ENCODE results near the gene VIP.

The VIP gene

DNA sequence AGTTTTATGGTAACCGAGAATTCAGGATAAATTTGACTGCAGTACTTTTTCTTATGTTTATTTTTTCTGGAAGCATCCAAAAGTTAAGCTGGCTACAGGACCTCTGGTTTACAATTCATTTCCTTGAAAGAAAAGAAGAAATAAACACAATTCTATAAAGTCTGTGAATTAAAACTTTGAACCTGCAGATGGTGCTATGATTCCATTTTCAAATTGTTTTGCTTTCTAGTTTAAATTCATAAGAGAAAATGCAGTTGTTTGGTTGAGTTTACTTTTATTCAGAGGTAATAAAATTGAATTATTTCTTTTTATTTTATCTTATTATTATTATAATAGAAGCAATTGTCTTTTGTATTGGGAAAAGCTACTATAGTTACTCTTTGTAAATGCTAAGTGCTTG, 1.8 kb upstream of the VIP start:
- H3K4me3 ChIP-seq (ENCODE audit: low read depth, low read length) = no peak overlapping the region
- no peaks in the 10 kb centered on the region for H3K9me3 ChIP-seq (ENCODE audit: control insufficient read depth, low read length)
- H3K27me3 ChIP-seq (ENCODE audit: control insufficient read depth, insufficient read depth, low read length) = no peaks in the 10 kb centered on the region
- H3K4me1 ChIP-seq = no peaks in the 10 kb centered on the region
- no peak overlapping the region for H3K4me2 ChIP-seq (ENCODE audit: low read length)
- no peak overlapping the region for H3K27ac ChIP-seq
- no peak overlapping the region for H2AFZ ChIP-seq
- TF ChIP-seq, protein P1, sequence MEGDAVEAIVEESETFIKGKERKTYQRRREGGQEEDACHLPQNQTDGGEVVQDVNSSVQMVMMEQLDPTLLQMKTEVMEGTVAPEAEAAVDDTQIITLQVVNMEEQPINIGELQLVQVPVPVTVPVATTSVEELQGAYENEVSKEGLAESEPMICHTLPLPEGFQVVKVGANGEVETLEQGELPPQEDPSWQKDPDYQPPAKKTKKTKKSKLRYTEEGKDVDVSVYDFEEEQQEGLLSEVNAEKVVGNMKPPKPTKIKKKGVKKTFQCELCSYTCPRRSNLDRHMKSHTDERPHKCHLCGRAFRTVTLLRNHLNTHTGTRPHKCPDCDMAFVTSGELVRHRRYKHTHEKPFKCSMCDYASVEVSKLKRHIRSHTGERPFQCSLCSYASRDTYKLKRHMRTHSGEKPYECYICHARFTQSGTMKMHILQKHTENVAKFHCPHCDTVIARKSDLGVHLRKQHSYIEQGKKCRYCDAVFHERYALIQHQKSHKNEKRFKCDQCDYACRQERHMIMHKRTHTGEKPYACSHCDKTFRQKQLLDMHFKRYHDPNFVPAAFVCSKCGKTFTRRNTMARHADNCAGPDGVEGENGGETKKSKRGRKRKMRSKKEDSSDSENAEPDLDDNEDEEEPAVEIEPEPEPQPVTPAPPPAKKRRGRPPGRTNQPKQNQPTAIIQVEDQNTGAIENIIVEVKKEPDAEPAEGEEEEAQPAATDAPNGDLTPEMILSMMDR (IDR thresholded peaks at IDR 0.05) = no peak
- no peaks in the 10 kb centered on the region for H3K79me2 ChIP-seq
- H3K9ac ChIP-seq = no peak overlapping the region
- no peaks in the 10 kb centered on the region for H3K36me3 ChIP-seq (ENCODE audit: control insufficient read depth, insufficient read depth, low read length)

DNA sequence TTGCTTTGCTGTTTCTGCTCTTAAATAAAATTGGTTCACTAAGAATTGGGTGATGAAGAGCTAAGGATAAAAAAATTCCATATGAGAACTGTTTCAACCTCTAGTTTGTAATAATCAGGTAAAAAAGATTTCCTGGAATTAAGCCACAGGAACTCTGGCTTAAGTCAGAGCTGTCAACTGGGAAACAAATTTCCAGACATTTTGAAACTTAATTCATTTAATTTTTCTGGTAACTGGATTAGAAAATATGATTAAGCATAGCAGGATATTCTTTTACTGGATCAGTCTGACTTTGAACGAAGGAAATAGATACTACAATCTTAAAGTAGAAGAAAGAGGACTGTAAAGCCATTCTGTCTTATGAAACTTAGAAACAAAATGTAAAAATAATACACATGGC, 1.3 kb upstream of the VIP start:
- Histone ChIP-seq H3K4me3 (ENCODE audit: low read depth, low read length) (no peak overlapping the region), H3K9ac (no peak overlapping the region), H3K36me3 (ENCODE audit: control insufficient read depth, insufficient read depth, low read length) (no peaks in the 10 kb centered on the region), H3K4me2 (ENCODE audit: low read length) (no peak overlapping the region), H3K27me3 (ENCODE audit: control insufficient read depth, insufficient read depth, low read length) (no peaks in the 10 kb centered on the region), H3K9me3 (ENCODE audit: control insufficient read depth, low read length) (no peaks in the 10 kb centered on the region), H3K79me2 (no peaks in the 10 kb centered on the region), H2AFZ (no peak overlapping the region), H3K27ac (no peak overlapping the region), H3K4me1 (no peaks in the 10 kb centered on the region)
- TF ChIP-seq, protein P1 (IDR thresholded peaks at IDR 0.05) = no peak

DNA sequence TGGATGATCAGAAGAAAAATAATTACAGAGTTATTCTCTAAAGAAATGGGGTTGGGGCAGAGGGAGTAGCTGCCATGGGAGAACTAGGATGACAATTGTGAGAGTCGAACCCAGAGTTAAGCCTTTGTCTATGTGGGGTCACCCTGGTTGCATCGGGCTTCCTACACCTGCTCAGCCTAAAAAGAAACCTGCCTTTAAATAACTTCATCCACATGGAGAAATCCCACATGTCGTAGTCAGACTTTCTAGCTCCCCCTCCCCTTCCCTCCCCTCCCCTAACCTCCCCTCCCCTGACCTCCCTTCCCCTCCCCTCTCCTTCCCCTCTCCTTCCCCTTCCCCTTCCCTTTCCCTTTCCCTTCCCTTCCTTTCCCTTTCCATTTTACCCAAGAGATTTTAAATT, 14.7 kb downstream of the VIP start:
- Histone ChIP-seq H3K4me3 (ENCODE audit: low read depth, low read length) (no peak overlapping the region), H3K4me2 (ENCODE audit: low read length) (no peak overlapping the region), H3K9me3 (ENCODE audit: control insufficient read depth, low read length) (no peaks in the 10 kb centered on the region), H3K79me2 (no peaks in the 10 kb centered on the region), H3K27ac (no peak overlapping the region), H3K4me1 (no peaks in the 10 kb centered on the region), H2AFZ (no peak overlapping the region), H3K36me3 (ENCODE audit: control insufficient read depth, insufficient read depth, low read length) (no peaks in the 10 kb centered on the region), H3K9ac (no peak overlapping the region), H3K27me3 (ENCODE audit: control insufficient read depth, insufficient read depth, low read length) (no peaks in the 10 kb centered on the region)
- TF ChIP-seq, protein P1 (IDR thresholded peaks at IDR 0.05) = no peak

DNA sequence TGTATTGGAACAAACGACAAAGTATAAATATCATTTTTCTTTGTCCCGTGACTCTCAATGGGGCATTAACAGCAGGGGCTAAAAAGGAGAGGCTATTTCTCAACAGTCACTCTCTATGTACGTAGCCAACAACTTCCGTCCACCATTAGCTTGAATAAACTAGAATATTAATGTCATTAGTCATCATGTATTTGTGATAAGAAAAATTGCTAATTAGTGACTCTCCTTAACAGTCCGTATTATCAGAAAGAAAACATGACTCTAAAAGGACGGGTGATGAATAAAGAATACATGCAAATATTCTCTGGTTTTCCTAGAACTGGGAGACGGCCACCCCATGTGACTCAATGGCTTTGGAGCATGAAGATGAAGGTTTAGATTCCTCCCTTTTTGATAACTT, 18.6 kb downstream of the VIP start:
- H3K9ac ChIP-seq = no peak overlapping the region
- H3K27me3 ChIP-seq (ENCODE audit: control insufficient read depth, insufficient read depth, low read length) = no peaks in the 10 kb centered on the region
- H3K36me3 ChIP-seq (ENCODE audit: control insufficient read depth, insufficient read depth, low read length) = no peaks in the 10 kb centered on the region
- H3K4me2 ChIP-seq (ENCODE audit: low read length) = no peak overlapping the region
- no peaks in the 10 kb centered on the region for H3K9me3 ChIP-seq (ENCODE audit: control insufficient read depth, low read length)
- no peak overlapping the region for H3K4me3 ChIP-seq (ENCODE audit: low read depth, low read length)
- H3K79me2 ChIP-seq = no peaks in the 10 kb centered on the region
- no peak overlapping the region for H3K27ac ChIP-seq
- TF ChIP-seq, protein P1 (IDR thresholded peaks at IDR 0.05) = no peak
- no peak overlapping the region for H2AFZ ChIP-seq
- H3K4me1 ChIP-seq = no peaks in the 10 kb centered on the region

DNA sequence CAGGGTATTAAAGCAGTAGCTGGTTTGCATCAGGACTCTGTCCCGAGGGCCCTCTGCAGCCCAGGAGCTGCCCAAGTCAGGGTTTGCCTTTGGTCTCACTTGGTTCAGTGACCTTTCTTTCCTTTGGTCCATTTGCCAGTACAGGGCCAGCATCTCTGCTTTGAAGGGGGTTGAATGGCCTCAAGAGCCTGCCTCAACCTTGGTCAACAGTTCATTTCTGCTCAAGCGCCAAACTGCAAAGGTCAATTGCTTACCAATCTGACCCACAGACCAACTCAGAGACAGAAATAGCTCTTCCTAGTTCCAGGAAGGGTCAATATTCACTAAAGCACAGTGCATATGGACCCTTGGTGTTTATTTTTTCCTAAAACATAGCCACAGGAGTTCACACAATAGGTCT, 19.4 kb downstream of the VIP start:
- no peaks in the 10 kb centered on the region for H3K27me3 ChIP-seq (ENCODE audit: control insufficient read depth, insufficient read depth, low read length)
- no peak overlapping the region for H3K9ac ChIP-seq
- TF ChIP-seq, protein P1 (IDR thresholded peaks at IDR 0.05) = no peak
- no peaks in the 10 kb centered on the region for H3K9me3 ChIP-seq (ENCODE audit: control insufficient read depth, low read length)
- H3K36me3 ChIP-seq (ENCODE audit: control insufficient read depth, insufficient read depth, low read length) = no peaks in the 10 kb centered on the region
- no peak overlapping the region for H2AFZ ChIP-seq
- H3K4me1 ChIP-seq = no peaks in the 10 kb centered on the region
- no peak overlapping the region for H3K27ac ChIP-seq
- no peak overlapping the region for H3K4me2 ChIP-seq (ENCODE audit: low read length)
- H3K79me2 ChIP-seq = no peaks in the 10 kb centered on the region
- no peak overlapping the region for H3K4me3 ChIP-seq (ENCODE audit: low read depth, low read length)
